Measurements from ENCODE around the gene CCNL2.
"Not testable (repeated sequence)": the region's sequence is repeated elsewhere in the genome, so short reads cannot be mapped to it uniquely, and the experiment has no call there.

CCNL2 gene

GRCh38 chr1:1371746-1372711, 27.1 kb downstream of the CCNL2 start:
- no peak for FAIRE-seq

- no peak for FAIRE-seq
Measured at GRCh38 chr1:1371364-1371745, 27.8 kb downstream of the CCNL2 start.

GRCh38 chr1:1370771-1371300, 28.3 kb downstream of the CCNL2 start:
- FAIRE-seq = no peak

GRCh38 chr1:1370094-1370493, 29.0 kb downstream of the CCNL2 start:
- FAIRE-seq = not testable (repeated sequence)

- no peak for FAIRE-seq
Measured at GRCh38 chr1:1367315-1367714, 31.8 kb downstream of the CCNL2 start.

GRCh38 chr1:1366699-1367066, 32.5 kb downstream of the CCNL2 start:
- no peak for FAIRE-seq

- FAIRE-seq = no peak
Measured at GRCh38 chr1:1365875-1366698, 33.0 kb downstream of the CCNL2 start.

GRCh38 chr1:1364266-1364665, 34.9 kb downstream of the CCNL2 start:
- FAIRE-seq = no peak

GRCh38 chr1:1361982-1362423, 37.1 kb downstream of the CCNL2 start:
- FAIRE-seq = no peak

- no peak for FAIRE-seq
Measured at GRCh38 chr1:1361233-1361981, 37.7 kb downstream of the CCNL2 start.

- no peak for FAIRE-seq
Measured at GRCh38 chr1:1360506-1361169, 38.5 kb downstream of the CCNL2 start.

GRCh38 chr1:1359664-1360468, 39.3 kb downstream of the CCNL2 start:
- no peak for FAIRE-seq

- no peak for FAIRE-seq
Measured at GRCh38 chr1:1359308-1359663, 39.8 kb downstream of the CCNL2 start.

GRCh38 chr1:1358433-1359271, 40.5 kb downstream of the CCNL2 start, which contains the start of gene MXRA8:
Gene MXRA8 (minus strand): TSS chr1:1358555. CDS start chr1:1358504, 51 bp downstream.
- FAIRE-seq = no peak

GRCh38 chr1:1357871-1358432, 41.2 kb downstream of the CCNL2 start:
- no peak for FAIRE-seq

GRCh38 chr1:1356796-1357401, 42.2 kb downstream of the CCNL2 start:
- no peak for FAIRE-seq

- no peak for FAIRE-seq
Measured at GRCh38 chr1:1356166-1356795, 42.9 kb downstream of the CCNL2 start.

GRCh38 chr1:1355416-1355815, 43.7 kb downstream of the CCNL2 start:
- no peak for FAIRE-seq
